Measurements from ENCODE around the gene BPIFB2.
"Not testable (repeated sequence)": the region's sequence is repeated elsewhere in the genome, so short reads cannot be mapped to it uniquely, and the experiment has no call there.

BPIFB2 gene

GRCh38 chr20:33034901-33035492 lies 27.5 kb downstream of the BPIFB2 start:
- DNase-seq (ENCODE audit: low read depth in 3 of 3): no peak

GRCh38 chr20:33037456-33037855 lies 30.0 kb downstream of the BPIFB2 start:
- no peak for DNase-seq (ENCODE audit: low read depth in 3 of 3)

GRCh38 chr20:33038243-33038642 lies 30.7 kb downstream of the BPIFB2 start:
- DNase-seq (ENCODE audit: low read depth in 3 of 3): no peak

GRCh38 chr20:33042430-33042829 lies 34.9 kb downstream of the BPIFB2 start:
- DNase-seq (ENCODE audit: low read depth in 3 of 3): no peak

GRCh38 chr20:33042983-33043730 lies 35.7 kb downstream of the BPIFB2 start:
- no peak for DNase-seq (ENCODE audit: low read depth in 3 of 3)

GRCh38 chr20:33043731-33044181 lies 36.3 kb downstream of the BPIFB2 start:
- no peak for DNase-seq (ENCODE audit: low read depth in 3 of 3)

GRCh38 chr20:33045129-33045721 lies 37.7 kb downstream of the BPIFB2 start:
- not testable (repeated sequence) for DNase-seq (ENCODE audit: low read depth in 3 of 3)

- no peak for DNase-seq (ENCODE audit: low read depth in 3 of 3)
Measured at GRCh38 chr20:33046412-33046811, 38.9 kb downstream of the BPIFB2 start.

GRCh38 chr20:33051333-33051732 lies 43.8 kb downstream of the BPIFB2 start:
- DNase-seq (ENCODE audit: low read depth in 3 of 3): no peak

GRCh38 chr20:33053291-33054106 lies 46.0 kb downstream of the BPIFB2 start, which contains the start of gene BPIFB3:
Gene BPIFB3 (plus strand): TSS chr20:33053903. CDS start chr20:33055436, 1,533 bp downstream.
- no peak for DNase-seq (ENCODE audit: low read depth in 3 of 3)

- no peak for DNase-seq (ENCODE audit: low read depth in 3 of 3)
Measured at GRCh38 chr20:33054381-33054780, 46.9 kb downstream of the BPIFB2 start.

GRCh38 chr20:33054791-33055190 lies 47.3 kb downstream of the BPIFB2 start:
- DNase-seq (ENCODE audit: low read depth in 3 of 3): no peak

- no peak for DNase-seq (ENCODE audit: low read depth in 3 of 3)
Measured at GRCh38 chr20:33059136-33059535, 51.6 kb downstream of the BPIFB2 start.

- no peak for DNase-seq (ENCODE audit: low read depth in 3 of 3)
Measured at GRCh38 chr20:33059741-33060390, 52.4 kb downstream of the BPIFB2 start.

GRCh38 chr20:33061658-33062028 lies 54.1 kb downstream of the BPIFB2 start:
- no peak for DNase-seq (ENCODE audit: low read depth in 3 of 3)

- DNase-seq (ENCODE audit: low read depth in 3 of 3): no peak
Measured at GRCh38 chr20:33062105-33062824, 54.8 kb downstream of the BPIFB2 start.

GRCh38 chr20:33062825-33063149 lies 55.3 kb downstream of the BPIFB2 start:
- no peak for DNase-seq (ENCODE audit: low read depth in 3 of 3)

GRCh38 chr20:33063271-33063670 lies 55.8 kb downstream of the BPIFB2 start:
- DNase-seq (ENCODE audit: low read depth in 3 of 3): no peak

GRCh38 chr20:33064572-33065287 lies 57.2 kb downstream of the BPIFB2 start:
- DNase-seq (ENCODE audit: low read depth in 3 of 3): no peak

GRCh38 chr20:33065785-33066184 lies 58.3 kb downstream of the BPIFB2 start:
- no peak for DNase-seq (ENCODE audit: low read depth in 3 of 3)
